Transverse colon (tissue), 4 donors: ENCODE data around the gene GSG1L.

Experiments
- POLR2AphosphoS5 ChIP-seq, 3 donors: sonication (generic); formaldehyde crosslinking; IDR thresholded peaks; one replicate each; pipeline ENCODE4 v1.6.1; 2016; ENCODE audit warnings: antibody characterized with exemption in 3 of 3
- TF ChIP-seq, protein P1 (sequence below), 5 experiments: fragments of 200-600 bp in 3 of 5; fragments of 450-650 bp in 2 of 5; sonication (generic) in 3 of 5; IDR thresholded peaks; 1 replicate in 2 of 5; 2 replicates in 3 of 5; pipeline ENCODE4 v1.5.1; 2016 to 2017; ENCODE audit warnings: antibody characterized with exemption in 5 of 5, inconsistent platforms in 3 of 5, mild to moderate bottlenecking in 2 of 5, moderate library complexity in 1 of 5

DNA sequence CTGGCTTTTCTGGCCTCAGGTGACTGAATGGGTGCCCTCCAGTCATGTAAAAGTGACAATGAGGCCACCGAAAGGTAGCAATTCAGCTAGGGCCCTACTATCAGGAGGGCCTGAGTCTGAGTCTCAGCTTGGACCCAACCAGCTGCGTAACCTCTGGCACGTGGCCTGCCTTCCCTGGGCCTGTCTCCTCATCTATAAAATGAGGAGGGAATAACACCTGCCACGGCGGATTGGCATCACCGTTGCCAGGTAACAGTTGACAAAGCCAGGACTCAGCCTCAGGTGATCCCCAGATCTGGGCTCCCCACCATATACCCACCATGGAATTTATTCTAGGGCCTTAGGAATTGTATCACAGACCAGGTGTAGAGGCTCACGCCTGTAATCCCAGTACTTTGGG lies 296.4 kb downstream of the GSG1L start:
- TF ChIP-seq, protein P1, sequence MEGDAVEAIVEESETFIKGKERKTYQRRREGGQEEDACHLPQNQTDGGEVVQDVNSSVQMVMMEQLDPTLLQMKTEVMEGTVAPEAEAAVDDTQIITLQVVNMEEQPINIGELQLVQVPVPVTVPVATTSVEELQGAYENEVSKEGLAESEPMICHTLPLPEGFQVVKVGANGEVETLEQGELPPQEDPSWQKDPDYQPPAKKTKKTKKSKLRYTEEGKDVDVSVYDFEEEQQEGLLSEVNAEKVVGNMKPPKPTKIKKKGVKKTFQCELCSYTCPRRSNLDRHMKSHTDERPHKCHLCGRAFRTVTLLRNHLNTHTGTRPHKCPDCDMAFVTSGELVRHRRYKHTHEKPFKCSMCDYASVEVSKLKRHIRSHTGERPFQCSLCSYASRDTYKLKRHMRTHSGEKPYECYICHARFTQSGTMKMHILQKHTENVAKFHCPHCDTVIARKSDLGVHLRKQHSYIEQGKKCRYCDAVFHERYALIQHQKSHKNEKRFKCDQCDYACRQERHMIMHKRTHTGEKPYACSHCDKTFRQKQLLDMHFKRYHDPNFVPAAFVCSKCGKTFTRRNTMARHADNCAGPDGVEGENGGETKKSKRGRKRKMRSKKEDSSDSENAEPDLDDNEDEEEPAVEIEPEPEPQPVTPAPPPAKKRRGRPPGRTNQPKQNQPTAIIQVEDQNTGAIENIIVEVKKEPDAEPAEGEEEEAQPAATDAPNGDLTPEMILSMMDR (IDR thresholded peaks at IDR 0.05): no peak
- TF ChIP-seq POLR2AphosphoS5 (IDR thresholded peaks at IDR 0.05): no peak
